ENCODE data around the gene STAT5B.
"Not testable (repeated sequence)": the region's sequence is repeated elsewhere in the genome, so short reads cannot be mapped to it uniquely, and the experiment has no call there.

The STAT5B gene

GRCh38 chr17:42271006-42271778 is 5.0 kb downstream of the STAT5B start:
- no peak for DNase-seq (ENCODE audit: low read depth)
- in situ Hi-C loops (cut with HindIII; ENCODE audit: low sequenced_read_pairs), result no loop called here
- H3K4me3 ChIP-seq (ENCODE audit: low read depth, low read length), result no peak overlapping the region
- no peak for TF ChIP-seq CTCF (IDR thresholded peaks at IDR 0.05; ENCODE audit: low read depth, low read length, missing control alignments)

GRCh38 chr17:42270596-42270995 is 5.6 kb downstream of the STAT5B start:
- in situ Hi-C loops (cut with HindIII; ENCODE audit: low sequenced_read_pairs), result no loop called here
- no peak overlapping the region for H3K4me3 ChIP-seq (ENCODE audit: low read depth, low read length)
- no peak for TF ChIP-seq CTCF (IDR thresholded peaks at IDR 0.05; ENCODE audit: low read depth, low read length, missing control alignments)
- DNase-seq (ENCODE audit: low read depth), result no peak

GRCh38 chr17:42270170-42270535 is 6.0 kb downstream of the STAT5B start:
- in situ Hi-C loops (cut with HindIII; ENCODE audit: low sequenced_read_pairs), result no loop called here
- no peak for DNase-seq (ENCODE audit: low read depth)
- no peak overlapping the region for H3K4me3 ChIP-seq (ENCODE audit: low read depth, low read length)
- no peak for TF ChIP-seq CTCF (IDR thresholded peaks at IDR 0.05; ENCODE audit: low read depth, low read length, missing control alignments)

- DNase-seq (ENCODE audit: low read depth), result no peak
- H3K4me3 ChIP-seq (ENCODE audit: low read depth, low read length), result no peak overlapping the region
- TF ChIP-seq CTCF (IDR thresholded peaks at IDR 0.05; ENCODE audit: low read depth, low read length, missing control alignments), result no peak
- in situ Hi-C loops (cut with HindIII; ENCODE audit: low sequenced_read_pairs), result no loop called here
Measured at GRCh38 chr17:42268236-42268635, 8.0 kb downstream of the STAT5B start.

GRCh38 chr17:42266918-42267766 is 9.0 kb downstream of the STAT5B start:
- in situ Hi-C loops (cut with HindIII; ENCODE audit: low sequenced_read_pairs), result no loop called here
- peak; percentile 46 for DNase-seq (ENCODE audit: low read depth)
- TF ChIP-seq CTCF (IDR thresholded peaks at IDR 0.05; ENCODE audit: low read depth, low read length, missing control alignments), result no peak
- no peak overlapping the region for H3K4me3 ChIP-seq (ENCODE audit: low read depth, low read length)

- H3K4me3 ChIP-seq (ENCODE audit: low read depth, low read length), result no peak overlapping the region
- DNase-seq (ENCODE audit: low read depth), result no peak
- TF ChIP-seq CTCF (IDR thresholded peaks at IDR 0.05; ENCODE audit: low read depth, low read length, missing control alignments), result no peak
- in situ Hi-C loops (cut with HindIII; ENCODE audit: low sequenced_read_pairs), result no loop called here
Measured at GRCh38 chr17:42266462-42266861, 9.7 kb downstream of the STAT5B start.

- in situ Hi-C loops (cut with HindIII; ENCODE audit: low sequenced_read_pairs); H3K4me3 ChIP-seq (ENCODE audit: low read depth, low read length); DNase-seq (ENCODE audit: low read depth): not testable (repeated sequence)
Measured at GRCh38 chr17:42264366-42264765, 11.8 kb downstream of the STAT5B start.

All from astrocyte of the cerebellum (primary cell).